ENCODE measurements around the gene PPP6R2.

GRCh38 chr22:50481045-50481439, 137.9 kb downstream of the PPP6R2 start:
- TF ChIP-seq CTCF (optimal IDR thresholded peaks at IDR 0.05 in 1 of 3, IDR thresholded peaks at IDR 0.05 in 1 of 3, conservative IDR thresholded peaks at IDR 0.05 in 1 of 3; ENCODE audit: extremely low read depth in 1 of 3, insufficient read depth in 2 of 3, low read length in 3 of 3) (no peak), EZH2 (IDR thresholded peaks at IDR 0.05; ENCODE audit: low read length) (no peak)

All from keratinocyte (primary cell).